HG03066 (cell line): ENCODE measurements around the gene DAPK1.

Experiments used
- ATAC-seq: cut with Tn5 transposase; IDR thresholded peaks from one replicate; pipeline ENCODE4 v1.9.1; 2021; ENCODE audit warnings: low read depth; ENCODE audit not compliant: unreplicated experiment

Gene DAPK1

DNA sequence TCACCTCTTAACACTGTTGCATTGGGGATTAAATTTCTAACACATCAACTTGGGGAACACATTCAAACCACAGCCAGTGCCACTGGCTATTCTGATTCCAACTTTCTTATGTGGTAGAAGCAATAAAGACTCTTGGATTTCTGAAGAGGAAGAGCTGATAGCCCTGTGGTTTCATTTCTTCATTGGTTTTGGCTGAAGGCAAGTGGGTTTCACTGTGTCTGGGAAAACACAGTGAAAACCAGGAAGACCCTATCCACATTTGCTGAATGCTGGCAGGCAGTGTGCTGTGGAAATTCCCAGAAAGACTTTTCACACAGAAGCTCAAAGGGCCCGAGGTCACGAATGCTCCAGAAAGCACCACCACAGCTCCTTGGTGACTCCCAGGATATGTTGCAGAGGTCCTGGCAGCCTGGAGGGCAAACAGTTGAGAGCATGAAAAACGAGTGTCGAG is 67.1 kb downstream of the DAPK1 start:
- ATAC-seq, result no peak

GRCh38 chr9:87567001-87567400 is 69.3 kb downstream of the DAPK1 start:
- ATAC-seq, result no peak

DNA sequence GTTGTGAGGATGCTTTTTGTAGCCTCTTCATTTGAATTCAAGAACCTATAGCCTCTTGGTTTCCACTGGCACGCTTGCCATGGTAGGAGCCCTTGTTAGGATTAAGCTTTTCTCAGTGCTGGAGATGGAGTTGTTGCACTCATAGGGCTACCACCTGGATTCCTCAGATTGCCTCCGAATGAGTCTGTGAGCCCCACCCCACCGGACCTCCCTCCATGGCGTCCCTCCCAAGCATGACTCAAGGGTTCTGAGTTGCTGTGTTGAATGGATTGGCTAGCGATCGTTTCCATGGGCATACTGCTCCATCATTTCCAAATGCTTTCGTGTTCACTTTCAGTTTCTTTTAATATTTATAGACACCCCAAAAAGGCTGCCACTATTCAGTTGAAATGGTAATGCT is 69.9 kb downstream of the DAPK1 start:
- ATAC-seq, result no peak

GRCh38 chr9:87567983-87568382 is 70.3 kb downstream of the DAPK1 start:
- no peak for ATAC-seq

GRCh38 chr9:87568401-87568800 is 70.7 kb downstream of the DAPK1 start:
- no peak for ATAC-seq

- ATAC-seq, result no peak
Observed at GRCh38 chr9:87569008-87569509, 71.4 kb downstream of the DAPK1 start.

- ATAC-seq, result no peak
Observed at GRCh38 chr9:87569518-87569917, 71.9 kb downstream of the DAPK1 start.

DNA sequence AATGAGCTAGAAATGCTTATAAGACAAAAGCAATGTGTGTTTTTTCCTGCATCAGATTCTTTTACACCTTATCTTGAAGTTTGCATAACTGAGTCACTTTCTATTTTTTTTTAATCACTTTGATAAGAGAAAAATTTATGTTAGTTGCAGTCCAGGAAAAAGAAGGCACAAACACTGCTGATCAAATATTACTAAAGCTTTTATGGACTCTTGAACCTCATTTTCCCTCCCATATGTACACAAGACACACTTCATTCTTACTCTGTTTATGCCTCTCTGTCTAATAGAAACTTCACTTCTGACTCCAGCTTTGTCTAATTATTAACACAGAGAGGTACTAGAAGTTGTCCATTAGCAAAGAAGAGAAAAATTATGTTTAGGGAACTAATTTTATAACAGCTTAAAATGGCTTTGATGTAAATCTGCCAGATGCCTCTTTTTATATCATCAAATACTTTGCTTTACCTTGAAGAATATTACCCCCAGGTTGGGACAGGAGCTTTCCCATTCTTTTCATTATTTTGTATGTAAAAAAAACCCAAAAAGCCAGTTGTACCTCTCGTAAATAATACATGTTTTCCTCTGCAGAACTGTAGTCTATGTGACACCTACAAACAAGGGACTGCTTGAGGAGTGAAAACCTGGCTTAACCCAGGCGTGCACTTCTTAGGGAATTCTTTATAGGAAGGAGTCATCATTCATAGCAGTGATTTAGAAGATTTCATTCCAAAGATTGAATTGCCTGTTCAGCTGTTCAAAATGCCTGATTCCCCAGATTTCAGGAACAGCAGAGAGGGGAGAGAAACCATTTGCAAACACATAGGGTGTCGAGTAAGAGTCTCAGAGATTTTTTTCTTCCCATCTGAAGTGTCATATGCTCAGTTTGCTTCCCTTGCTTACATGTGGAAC is 72.6 kb downstream of the DAPK1 start:
- ATAC-seq, result peak; percentile 57

DNA sequence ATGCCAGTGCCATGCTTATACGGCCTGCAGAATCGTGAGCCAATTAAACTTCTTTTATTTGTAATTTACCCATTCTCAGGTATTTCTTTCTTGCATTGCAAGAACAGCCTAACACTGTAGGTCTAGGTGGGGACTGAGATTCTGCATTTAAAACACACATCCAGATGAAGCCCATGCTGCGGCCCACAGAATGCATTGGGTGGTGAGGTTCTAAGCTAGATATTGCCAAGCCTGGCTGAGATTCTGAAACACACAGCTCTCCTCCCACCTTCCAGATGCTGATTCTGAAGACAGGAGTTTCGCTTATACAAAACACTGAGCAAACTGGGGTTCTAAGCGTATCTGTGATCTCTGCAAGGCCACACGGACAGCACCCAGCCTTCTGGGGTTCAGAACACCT is 75.1 kb downstream of the DAPK1 start:
- no peak for ATAC-seq

DNA sequence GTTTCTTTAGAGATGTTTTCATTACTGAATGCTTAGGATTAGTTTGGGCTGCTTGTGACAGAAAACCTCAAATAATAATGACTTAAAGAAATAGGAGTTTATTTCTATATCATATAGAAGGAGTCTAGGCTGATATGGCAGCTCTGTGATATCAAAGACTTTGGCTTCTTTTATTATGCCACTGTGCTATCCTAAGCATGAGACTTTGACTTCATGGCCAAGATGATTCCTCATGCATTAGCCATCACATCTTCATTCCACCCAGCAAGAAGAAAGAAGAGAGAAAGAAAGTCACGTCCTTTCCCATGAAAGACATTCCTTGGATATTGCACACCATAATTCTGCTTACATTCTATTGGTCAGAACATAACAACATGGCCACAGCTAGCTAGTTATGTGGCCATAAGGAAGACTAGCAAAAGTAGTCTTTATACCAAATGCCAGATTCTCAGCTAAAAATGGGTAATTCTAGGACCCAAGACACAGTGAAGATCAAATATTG is 76.2 kb downstream of the DAPK1 start:
- ATAC-seq, result no peak

DNA sequence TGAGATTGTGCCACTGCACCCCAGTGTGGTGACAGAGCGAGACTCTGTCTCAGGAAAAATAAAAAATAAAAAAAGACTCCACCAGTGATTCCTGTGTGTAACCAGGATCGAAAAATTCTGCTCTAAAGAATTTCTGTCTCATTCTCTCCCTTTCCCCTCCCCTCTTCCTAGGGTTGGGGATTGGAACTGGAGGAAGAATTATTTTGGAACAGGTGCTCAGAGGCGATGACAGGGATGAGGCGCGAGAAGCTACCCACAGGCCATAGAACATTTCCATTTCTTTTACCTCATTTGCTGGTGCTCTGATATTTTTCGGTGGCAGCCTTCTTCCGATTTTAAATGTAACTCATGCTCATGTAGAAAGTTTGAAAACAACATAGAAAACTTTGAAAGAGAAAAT is 80.1 kb downstream of the DAPK1 start:
- no peak for ATAC-seq

GRCh38 chr9:87578625-87579024 is 81.0 kb downstream of the DAPK1 start:
- ATAC-seq, result no peak

DNA sequence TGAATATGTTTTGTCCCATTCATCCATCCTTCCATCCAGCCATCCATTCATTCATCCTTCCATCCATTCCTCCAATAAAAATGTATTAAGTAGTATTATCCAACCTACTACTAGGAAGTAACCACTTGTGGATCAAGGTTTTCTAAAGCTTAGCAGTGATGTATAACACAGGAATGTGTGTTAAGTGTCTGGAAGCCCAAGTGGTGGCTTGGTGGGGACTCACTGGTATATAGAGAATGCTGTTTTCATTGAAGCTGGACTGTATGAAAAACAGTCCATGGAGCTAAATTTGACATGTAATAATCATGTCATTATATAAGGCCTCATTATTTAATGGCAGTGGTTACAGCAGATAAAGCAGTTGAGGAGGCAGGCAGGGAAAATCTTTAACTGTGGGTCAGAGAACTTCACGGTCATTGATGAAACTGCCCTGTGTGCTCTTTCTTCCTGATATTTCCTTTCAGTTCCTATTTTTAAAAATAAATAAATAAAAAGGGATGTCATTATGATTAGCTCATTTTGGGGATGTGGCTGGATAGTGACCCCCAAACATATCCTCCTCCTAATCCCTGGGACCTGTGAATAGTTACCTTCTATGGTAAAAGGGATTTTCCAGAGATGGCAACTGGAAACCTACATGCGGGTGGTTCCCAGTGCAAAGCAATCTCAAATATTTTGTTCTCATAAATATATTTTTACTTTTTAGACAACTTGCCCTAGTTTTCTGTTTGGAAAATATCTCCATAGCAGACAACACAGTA is 82.3 kb downstream of the DAPK1 start:
- ATAC-seq, result no peak

DNA sequence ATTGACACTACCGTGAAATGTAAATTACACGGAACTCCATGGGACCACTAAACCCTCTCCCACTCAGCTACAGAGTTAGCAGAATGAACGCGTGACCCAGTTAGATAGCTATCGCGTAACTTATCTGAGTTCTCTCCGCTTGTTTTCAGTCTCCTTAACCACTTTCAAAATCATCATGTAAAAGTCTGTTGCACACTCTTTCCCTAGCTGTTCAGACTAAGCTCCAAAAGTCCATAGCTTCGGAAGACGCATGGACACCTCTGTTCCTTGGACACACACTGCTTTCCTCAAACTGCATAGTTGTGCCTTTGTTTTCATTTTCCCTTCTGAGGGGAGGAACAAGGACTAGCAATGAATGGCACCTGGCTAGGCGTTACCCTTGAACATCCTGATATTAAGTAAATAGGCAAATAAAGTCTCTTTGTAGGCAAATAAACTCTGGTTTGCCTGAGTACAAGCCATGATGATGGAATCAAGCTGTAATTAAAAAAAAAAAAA is 83.3 kb downstream of the DAPK1 start:
- no peak for ATAC-seq

- ATAC-seq, result no peak
Observed at GRCh38 chr9:87581513-87581912, 83.8 kb downstream of the DAPK1 start.

GRCh38 chr9:87581949-87582637 is 84.4 kb downstream of the DAPK1 start:
- ATAC-seq, result no peak

DNA sequence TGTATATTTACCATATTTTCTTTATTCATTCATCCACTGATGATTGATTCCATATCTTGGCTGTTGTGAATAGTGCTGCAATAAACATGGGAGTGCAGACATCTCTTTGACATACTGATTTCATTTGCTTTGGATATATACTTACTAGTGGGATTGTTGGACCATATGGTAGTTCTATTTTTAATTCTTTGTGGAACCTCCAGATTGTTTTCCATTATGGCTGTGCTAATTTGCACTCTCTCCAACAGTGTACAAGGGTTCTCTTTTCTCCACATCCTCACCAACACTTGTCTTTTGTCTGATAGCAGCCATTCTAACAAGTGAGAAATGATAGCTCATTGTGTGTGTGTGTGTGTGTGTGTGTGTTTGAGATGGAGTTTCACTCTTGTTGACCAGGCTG is 86.7 kb downstream of the DAPK1 start:
- no peak for ATAC-seq

DNA sequence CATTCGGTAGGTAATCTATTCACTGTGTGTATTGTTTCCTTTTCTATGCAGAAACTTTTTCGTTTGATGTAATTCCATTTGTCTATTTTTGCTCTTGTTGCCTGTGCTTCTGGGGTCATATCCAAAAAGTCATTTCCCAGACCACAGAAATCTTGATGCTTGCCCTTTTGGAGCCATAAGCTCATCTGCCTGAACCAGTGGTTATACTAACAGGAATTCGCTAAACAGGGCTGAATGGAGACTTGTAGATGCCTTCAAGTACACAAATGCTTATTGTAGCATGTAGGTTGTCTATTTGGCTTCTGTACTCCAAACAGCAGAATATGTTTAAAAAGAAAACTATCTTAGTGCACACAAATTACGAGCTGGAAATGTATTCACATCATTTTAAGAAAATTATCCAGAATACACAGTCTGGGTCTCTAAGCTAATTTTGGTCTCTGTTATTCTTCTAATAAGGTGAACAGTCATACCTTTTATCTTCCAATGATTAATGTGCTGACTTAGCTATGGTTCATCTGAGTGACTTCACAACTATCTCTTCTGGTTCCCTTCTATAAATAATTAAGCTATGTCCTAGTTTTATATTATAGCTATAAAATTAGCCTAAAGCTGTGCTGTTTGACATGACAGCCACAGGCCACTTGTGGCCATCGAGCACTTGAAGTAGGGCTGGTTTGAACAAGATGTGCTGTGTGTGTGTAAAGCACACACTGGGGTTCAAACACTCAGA is 87.6 kb downstream of the DAPK1 start:
- no peak for ATAC-seq

DNA sequence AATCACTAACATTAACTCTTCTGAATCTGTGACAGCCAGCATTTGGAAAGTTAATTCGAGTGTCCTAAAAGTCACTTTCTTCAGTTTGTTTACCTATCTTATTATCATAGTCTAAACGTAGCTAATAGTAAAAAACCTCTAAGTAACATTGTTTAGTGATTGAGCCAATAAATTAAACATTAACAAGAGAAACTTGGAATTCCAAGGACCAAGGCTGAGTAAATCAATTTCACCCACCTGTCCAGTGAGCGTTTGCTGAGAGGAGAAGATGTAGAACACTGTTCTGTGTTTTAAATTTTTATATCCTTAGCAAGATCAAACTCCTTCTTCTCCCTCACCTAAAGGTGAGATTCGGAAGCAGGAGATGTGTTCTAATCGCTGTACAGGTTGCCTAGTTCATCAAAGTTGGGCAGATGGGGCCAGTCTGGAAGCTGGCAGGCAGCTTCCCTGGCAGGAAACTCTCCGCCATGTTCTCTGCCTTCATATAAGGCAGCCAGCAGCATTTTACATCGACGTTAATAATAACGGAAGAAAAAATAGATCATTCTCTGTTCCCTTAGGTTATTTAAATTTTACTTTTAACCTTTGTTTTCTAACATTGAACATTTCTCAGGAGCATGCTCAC is 89.2 kb downstream of the DAPK1 start:
- ATAC-seq, result no peak
